Activated naive CD8-positive, alpha-beta T cell treated with anti-CD3 and anti-CD28 coated beads for 36 hours (primary cell): ENCODE data around the gene RAC3. TPM values are rescaled to one million over a fixed set of nuclear protein-coding genes. Genes with fewer than 3 reads are reported as not detected.

Experiments
- total RNA-seq, 2 experiments: library from RNA; stranded (reverse); gene quantifications; one replicate each; pipeline ENCODE4 v1.2.3, GENCODE V29; 2021

The RAC3 gene
- total RNA-seq, 2 experiments from 2014 or later = 4.7 to 5.1 TPM

Other genes with a start within 250 kb of the RAC3 start
- gene GCGR, start 227.5 kb upstream of the RAC3 start, total RNA-seq = not detected
- 10 to 100 TPM; 45.4 to 48.4 TPM for gene MCRIP1, start 198.4 kb upstream of the RAC3 start, total RNA-seq
- gene PPP1R27, start 196.6 kb upstream of the RAC3 start, total RNA-seq = not detected
- gene P4HB, start 171.1 kb upstream of the RAC3 start, total RNA-seq = 100 to 1,000 TPM; 395 to 405 TPM
- 100 to 1,000 TPM; 556 to 594 TPM for gene ARHGDIA, start 160.3 kb upstream of the RAC3 start, total RNA-seq
- 100 to 1,000 TPM; 306 to 311 TPM for gene ALYREF, start 140.1 kb upstream of the RAC3 start, total RNA-seq
- gene ANAPC11, start 140.0 kb upstream of the RAC3 start, total RNA-seq = 100 to 1,000 TPM; 119 to 126 TPM
- under 1 TPM in 1 of 2 experiments, not detected in 1; 0.47 TPM for gene NPB, start 129.4 kb upstream of the RAC3 start, total RNA-seq
- gene PCYT2, start 120.3 kb upstream of the RAC3 start, total RNA-seq = 10 to 100 TPM; 20.8 to 21.4 TPM
- gene SIRT7, start 113.5 kb upstream of the RAC3 start, total RNA-seq = 10 to 100 TPM; 27.3 to 30.1 TPM
- gene MAFG, start 103.9 kb upstream of the RAC3 start, total RNA-seq = 10 to 100 TPM; 18.4 to 19.2 TPM
- 100 to 1,000 TPM; 158 to 169 TPM for gene PYCR1, start 94.4 kb upstream of the RAC3 start, total RNA-seq
- gene MYADML2, start 84.4 kb upstream of the RAC3 start, total RNA-seq = not detected
- gene NOTUM, start 70.5 kb upstream of the RAC3 start, total RNA-seq = under 1 TPM; 0.19 to 0.36 TPM
- 10 to 100 TPM; 21.7 to 22.5 TPM for gene ASPSCR1, start 54.0 kb upstream of the RAC3 start, total RNA-seq
- gene CENPX, start 8.8 kb upstream of the RAC3 start, total RNA-seq = 100 to 1,000 TPM; 119 to 131 TPM
- 10 to 100 TPM; 16.5 to 17.3 TPM for gene LRRC45, start 8.4 kb upstream of the RAC3 start, total RNA-seq
- 100 to 1,000 TPM in 1 of 2 experiments, 10 to 100 TPM in 1; 93.3 to 104 TPM for gene DCXR, start 6.0 kb downstream of the RAC3 start, total RNA-seq
- gene RFNG, start 20.1 kb downstream of the RAC3 start, total RNA-seq = 10 to 100 TPM; 13.9 to 14.5 TPM
- 100 to 1,000 TPM in 1 of 2 experiments, 10 to 100 TPM in 1; 94.2 to 103 TPM for gene GPS1, start 20.2 kb downstream of the RAC3 start, total RNA-seq
- gene DUS1L, start 34.1 kb downstream of the RAC3 start, total RNA-seq = 100 to 1,000 TPM; 175 to 190 TPM
- 100 to 1,000 TPM; 282 to 287 TPM for gene FASN, start 66.6 kb downstream of the RAC3 start, total RNA-seq
- 10 to 100 TPM; 59.5 to 65.1 TPM for gene CCDC57, start 181.2 kb downstream of the RAC3 start, total RNA-seq
- gene SLC16A3, start 197.4 kb downstream of the RAC3 start, total RNA-seq = 10 to 100 TPM; 75.8 to 79.3 TPM
- gene CSNK1D, start 242.0 kb downstream of the RAC3 start, total RNA-seq = 100 to 1,000 TPM; 110 to 115 TPM